Mucosa of descending colon (tissue), 3 donors: ENCODE results near the gene CYTL1. TPM values are rescaled to one million over a fixed set of nuclear protein-coding genes. Genes with fewer than 3 reads are reported as not detected.
"Not testable (repeated sequence)": the region's sequence is repeated elsewhere in the genome, so short reads cannot be mapped to it uniquely, and the experiment has no call there.

Experiments used
- ATAC-seq: fragments of 200-7000 bp; cut with Tn5 transposase; one replicate; pipeline ENCODE4 v1.9.1; 2020; ENCODE audit warnings: mild to moderate bottlenecking, moderate library complexity
- DNase-seq, 3 donors: peaks; one replicate each; pipeline ENCODE4 v3.0.0-alpha.2; 2020
- H3K36me3 ChIP-seq: fragments of 200-600 bp; one replicate; pipeline ENCODE4 v1.8.0; 2021; ENCODE audit warnings: low read depth, mild to moderate bottlenecking
- H3K4me1 ChIP-seq: fragments of 200-600 bp; one replicate; pipeline ENCODE4 v1.8.0; 2021; ENCODE audit warnings: low read depth, mild to moderate bottlenecking
- H3K4me3 ChIP-seq: fragments of 200-600 bp; one replicate; pipeline ENCODE4 v1.8.0; 2021; ENCODE audit warnings: mild to moderate bottlenecking
- H3K9me3 ChIP-seq: fragments of 200-600 bp; one replicate; pipeline ENCODE4 v1.8.0; 2021; ENCODE audit warnings: mild to moderate bottlenecking
- intact Hi-C, 2 donors: fragments of 100-400 bp; cut with DNase I in 1 of 2; cut with micrococcal nuclease in 1 of 2; formaldehyde crosslinking; loops; one replicate each; pipeline versions ENCODE4 v1.11.0 to v1.11.1; 2022; cut with DNase I, micrococcal nuclease
- total RNA-seq, 3 donors: library from RNA; stranded (reverse); fragmentation: NEBNext Ultra II Directional in 2 of 3; extraction: Animal tissue kit (Norgen Biotek cat#: 25700) in 2 of 3; gene quantifications; one replicate each; pipeline versions ENCODE4 v1.2.1 to v1.2.4, GENCODE V29; 2021 to 2023
- TF ChIP-seq, protein P1 (sequence below): fragments of 200-600 bp; IDR thresholded peaks from one replicate; pipeline ENCODE4 v1.8.0; 2022; ENCODE audit warnings: antibody characterized with exemption, mild to moderate bottlenecking
- donor health status: DM: no; HTN: no; CAD: no; lungs with moderate emphysema.
- donor health status: DM: no; HTN: no; CAD: no.
- donor health status: DM: no; HTN: yes; CAD: no.

CYTL1 gene
- total RNA-seq, 3 donors from 2014 or later = 0.29 to 1.0 TPM; not detected in 1

DNA sequence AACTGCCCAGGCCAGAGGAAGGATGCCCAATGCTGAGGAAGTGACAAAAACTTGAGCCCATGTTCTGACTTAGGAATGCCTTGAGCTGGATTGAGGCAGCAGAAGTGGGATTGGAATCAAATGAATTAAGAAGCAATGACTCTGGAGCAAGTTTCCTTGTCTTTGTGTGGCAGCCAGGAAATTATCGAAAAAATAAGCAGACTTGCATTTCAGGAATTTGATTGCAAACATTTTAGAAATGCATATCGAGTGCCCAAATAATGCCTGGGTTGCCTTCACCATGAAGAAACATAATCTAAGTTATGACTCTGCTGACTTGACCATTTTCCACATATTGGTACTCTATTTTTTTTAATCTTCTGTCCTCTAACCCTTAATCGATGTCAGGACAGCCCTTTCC, 9.5 kb downstream of the CYTL1 start:
- ATAC-seq (no peak), DNase-seq (no peak)
- Histone ChIP-seq H3K4me3 (no peak overlapping the region), H3K9me3 (no peaks in the 10 kb centered on the region), H3K4me1 (no peaks in the 10 kb centered on the region), H3K36me3 (no peaks in the 10 kb centered on the region)
- TF ChIP-seq, protein P1, sequence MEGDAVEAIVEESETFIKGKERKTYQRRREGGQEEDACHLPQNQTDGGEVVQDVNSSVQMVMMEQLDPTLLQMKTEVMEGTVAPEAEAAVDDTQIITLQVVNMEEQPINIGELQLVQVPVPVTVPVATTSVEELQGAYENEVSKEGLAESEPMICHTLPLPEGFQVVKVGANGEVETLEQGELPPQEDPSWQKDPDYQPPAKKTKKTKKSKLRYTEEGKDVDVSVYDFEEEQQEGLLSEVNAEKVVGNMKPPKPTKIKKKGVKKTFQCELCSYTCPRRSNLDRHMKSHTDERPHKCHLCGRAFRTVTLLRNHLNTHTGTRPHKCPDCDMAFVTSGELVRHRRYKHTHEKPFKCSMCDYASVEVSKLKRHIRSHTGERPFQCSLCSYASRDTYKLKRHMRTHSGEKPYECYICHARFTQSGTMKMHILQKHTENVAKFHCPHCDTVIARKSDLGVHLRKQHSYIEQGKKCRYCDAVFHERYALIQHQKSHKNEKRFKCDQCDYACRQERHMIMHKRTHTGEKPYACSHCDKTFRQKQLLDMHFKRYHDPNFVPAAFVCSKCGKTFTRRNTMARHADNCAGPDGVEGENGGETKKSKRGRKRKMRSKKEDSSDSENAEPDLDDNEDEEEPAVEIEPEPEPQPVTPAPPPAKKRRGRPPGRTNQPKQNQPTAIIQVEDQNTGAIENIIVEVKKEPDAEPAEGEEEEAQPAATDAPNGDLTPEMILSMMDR = no peak
- intact Hi-C loops = no loop called here

DNA sequence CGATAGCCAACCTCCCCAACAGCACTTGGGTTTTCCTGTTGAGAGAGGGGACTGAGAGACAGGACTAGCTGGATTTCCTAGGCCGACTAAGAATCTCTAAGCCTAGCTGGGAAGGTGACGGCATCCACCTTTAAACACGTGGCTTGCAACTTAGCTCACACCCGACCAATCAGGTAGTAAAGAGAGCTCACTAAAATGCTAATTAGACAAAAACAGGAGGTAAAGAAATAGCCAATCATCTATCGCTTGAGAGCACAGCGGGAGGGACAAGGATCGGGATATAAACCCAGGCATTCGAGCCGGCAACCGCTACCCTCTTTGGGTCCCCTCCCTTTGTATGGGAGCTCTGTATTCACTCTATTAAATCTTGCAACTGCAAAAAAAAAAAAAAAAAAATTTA, 12.3 kb downstream of the CYTL1 start:
- intact Hi-C loops, H3K4me3 ChIP-seq, ATAC-seq, H3K36me3 ChIP-seq, H3K4me1 ChIP-seq, DNase-seq, H3K9me3 ChIP-seq: not testable (repeated sequence)

DNA sequence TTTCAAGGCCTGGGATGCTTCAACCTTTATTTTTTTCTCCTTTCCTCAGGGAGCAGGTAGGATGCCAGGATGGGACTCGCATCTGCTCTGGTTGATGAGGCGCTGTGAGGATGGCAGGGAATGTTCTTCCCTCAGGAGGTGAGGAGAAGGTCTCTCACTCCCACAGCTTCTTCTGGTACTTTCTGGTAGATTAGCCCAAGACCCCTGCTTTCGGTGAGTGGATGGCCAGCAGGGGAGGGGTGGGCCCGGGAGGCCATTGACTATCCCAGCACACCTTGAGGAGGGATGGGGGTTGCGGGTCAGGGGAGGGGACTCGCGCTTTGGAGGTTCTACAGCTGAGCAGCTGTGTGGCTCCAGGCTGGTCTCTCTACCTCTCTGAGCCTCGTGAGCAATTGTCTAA, 14.8 kb downstream of the CYTL1 start:
- Histone ChIP-seq H3K4me1 (no peaks in the 10 kb centered on the region), H3K4me3 (no peak overlapping the region), H3K36me3 (no peaks in the 10 kb centered on the region), H3K9me3 (no peaks in the 10 kb centered on the region)
- DNase-seq = no peak
- ATAC-seq = no peak
- TF ChIP-seq, protein P1 = no peak
- intact Hi-C loops = no loop called here

DNA sequence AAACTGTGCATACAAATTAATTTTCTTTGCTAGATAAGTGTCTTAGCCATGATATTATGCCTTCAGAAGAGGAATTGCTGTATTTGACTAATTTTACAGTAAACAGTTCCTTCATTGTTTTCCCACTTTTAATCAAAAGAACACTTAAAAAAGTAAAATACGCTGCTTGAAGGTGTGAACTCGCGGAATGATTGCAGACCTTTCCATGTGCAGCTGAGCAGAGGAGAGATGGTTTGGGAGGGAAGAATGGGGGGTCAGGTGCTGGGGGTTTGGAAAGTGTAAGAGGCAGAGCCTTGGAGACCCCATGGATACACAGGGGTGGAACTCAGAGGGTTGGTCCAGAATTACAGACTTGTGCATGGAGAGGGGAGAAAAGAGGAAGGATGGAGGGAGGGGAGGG, 15.3 kb downstream of the CYTL1 start:
- TF ChIP-seq, protein P1 = no peak

DNA sequence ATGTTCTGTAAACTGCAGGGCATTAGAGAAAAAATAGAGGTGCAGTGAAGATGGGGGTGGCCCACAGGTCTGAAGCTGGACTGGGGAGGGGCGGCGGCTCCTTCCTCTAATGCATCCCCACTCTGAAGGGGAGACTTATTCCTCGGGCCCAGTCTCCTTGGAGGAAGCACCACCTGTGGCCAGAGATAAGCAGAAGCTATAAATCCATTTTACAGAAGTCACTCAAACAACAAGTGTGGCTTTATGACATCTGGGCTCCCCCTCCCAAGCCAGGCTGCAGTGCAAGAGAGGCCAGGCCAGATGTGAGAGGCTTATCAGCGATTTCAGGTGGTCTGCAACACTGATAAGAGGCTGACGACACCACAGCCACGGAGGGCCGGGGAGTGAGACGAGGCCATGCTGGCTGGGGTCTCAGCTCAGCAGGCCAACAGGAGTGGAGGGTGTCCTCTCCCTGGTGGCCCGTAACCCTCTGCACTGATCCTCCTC, 15.8 kb downstream of the CYTL1 start:
- TF ChIP-seq, protein P1 = no peak
- no peaks in the 10 kb centered on the region for H3K4me1 ChIP-seq
- ATAC-seq (no peak), DNase-seq (no peak)
- H3K36me3 ChIP-seq = no peaks in the 10 kb centered on the region
- H3K4me3 ChIP-seq = no peak overlapping the region
- intact Hi-C loops = no loop called here
- H3K9me3 ChIP-seq = no peaks in the 10 kb centered on the region

More for the DNA sequence above, 15.3 kb downstream of the CYTL1 start:
- Histone ChIP-seq H3K9me3 (no peaks in the 10 kb centered on the region), H3K4me1 (no peaks in the 10 kb centered on the region), H3K36me3 (no peaks in the 10 kb centered on the region), H3K4me3 (no peak overlapping the region)
- DNase-seq (no peak), ATAC-seq (no peak)
- intact Hi-C loops = no loop called here

DNA sequence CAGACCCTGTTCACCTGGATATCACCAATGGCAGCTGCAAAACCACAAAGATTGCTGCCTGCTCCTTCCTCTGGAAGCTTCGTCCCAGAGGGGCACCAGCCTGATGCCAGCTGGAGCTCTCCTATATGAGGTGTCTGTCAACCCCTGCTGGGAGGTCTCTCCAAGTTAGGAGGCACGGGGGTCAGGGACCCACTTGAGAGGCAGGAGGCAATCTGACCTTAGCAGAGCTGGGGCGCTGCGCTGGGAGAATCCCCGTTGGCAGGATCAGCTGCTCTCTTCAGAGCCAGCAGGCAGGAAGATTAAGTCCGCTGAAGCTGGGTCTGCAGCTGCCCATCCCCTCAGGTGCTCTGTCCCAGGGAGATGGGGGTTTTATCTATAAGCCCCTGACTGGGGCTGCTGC, 17.6 kb downstream of the CYTL1 start:
- H3K36me3 ChIP-seq, DNase-seq, ATAC-seq, H3K4me1 ChIP-seq, intact Hi-C loops, H3K4me3 ChIP-seq, H3K9me3 ChIP-seq: not testable (repeated sequence)

DNA sequence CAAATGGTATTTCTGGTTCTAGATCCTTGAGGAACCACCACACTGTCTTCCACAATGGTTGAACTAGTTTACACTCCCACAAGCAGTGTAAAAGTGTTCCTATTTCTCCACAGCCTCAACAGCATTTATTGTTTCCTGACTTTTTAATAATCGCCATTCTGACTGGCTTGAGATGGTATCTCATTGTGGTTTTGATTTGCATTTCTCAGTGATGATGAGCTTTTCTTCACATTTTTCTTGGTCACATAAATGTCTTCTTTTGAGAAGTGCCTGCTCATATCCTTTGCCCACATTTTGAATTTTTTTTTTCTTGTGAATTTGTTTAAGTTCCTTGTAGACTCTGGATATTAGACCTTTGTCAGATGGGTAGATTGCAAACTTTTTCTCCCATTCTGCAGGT, 22.3 kb downstream of the CYTL1 start:
- H3K4me3 ChIP-seq, DNase-seq, intact Hi-C loops, H3K36me3 ChIP-seq, ATAC-seq, H3K9me3 ChIP-seq, H3K4me1 ChIP-seq: not testable (repeated sequence)
